IMR-90 (cell line): Measurements from ENCODE around the gene RERGL. TPM values are rescaled to one million over a fixed set of nuclear protein-coding genes. Genes with fewer than 3 reads are reported as not detected.

Experiments
- ATAC-seq: fragments of 200-7000 bp; cut with Tn5 transposase; 2 replicates; pipeline ENCODE4 v1.9.1; 2020; ENCODE audit warnings: low read depth, mild to moderate bottlenecking, moderate library complexity
- BruUV-seq: library from RNA; stranded (reverse); fragments of 400-500 nt; replicated peaks from 2 replicates; lab custom pipeline; 2021; lab: Mats Ljungman, UMichigan
- CTCF ChIA-PET: fragments of 300-600 bp; formaldehyde crosslinking; extraction: SDS; loops from one replicate; lab custom pipeline; 2021; ENCODE audit warnings: antibody characterized with exemption; lab: Yijun Ruan, JAX
- POLR2A ChIA-PET: fragments of 300-600 bp; sonication (Branson Sonifier 250); formaldehyde crosslinking; loops from one replicate; lab custom pipeline; 2022; ENCODE audit warnings: antibody characterized with exemption; ENCODE audit not compliant: unreplicated experiment; lab: Charles Lee
- DNase-seq: peaks from one replicate; pipeline ENCODE4 v3.0.0; 2013
- H2AFZ ChIP-seq: replicated peaks from 2 replicates; pipeline ENCODE3; 2013; ENCODE audit warnings: low read length, mild to moderate bottlenecking; ENCODE audit not compliant: poor library complexity
- H2AK5ac ChIP-seq: 2 replicates; pipeline ENCODE4 v1.6.1; 2013; ENCODE audit warnings: low read depth, low read length, inconsistent platforms
- H2AK9ac ChIP-seq: replicated peaks from 2 replicates; pipeline ENCODE3; 2013; ENCODE audit warnings: mild to moderate bottlenecking, low read depth, low read length, moderate library complexity; ENCODE audit not compliant: poor library complexity
- H2BK120ac ChIP-seq: 2 replicates; pipeline ENCODE4 v1.6.1; 2013; ENCODE audit warnings: low read depth, low read length, inconsistent platforms
- H2BK15ac ChIP-seq: 3 replicates; pipeline ENCODE4 v1.6.1; 2013; ENCODE audit warnings: low read depth, low read length, inconsistent platforms
- H2BK20ac ChIP-seq: 2 replicates; pipeline ENCODE4 v1.6.1; 2013; ENCODE audit warnings: low read depth, mild to moderate bottlenecking, inconsistent platforms, low read length, moderate library complexity
- H2BK5ac ChIP-seq: 2 replicates; pipeline ENCODE4 v1.6.1; 2013; ENCODE audit warnings: mild to moderate bottlenecking, low read depth, low read length, inconsistent platforms; ENCODE audit not compliant: poor library complexity, severe bottlenecking
- H3K14ac ChIP-seq: replicated peaks from 2 replicates; pipeline ENCODE4 v1.6.1; 2013; ENCODE audit warnings: low read depth, low read length, inconsistent platforms
- H3K18ac ChIP-seq: 2 replicates; pipeline ENCODE4 v1.6.1; 2013; ENCODE audit warnings: low read depth, low read length, control low read depth
- H3K23ac ChIP-seq: 2 replicates; pipeline ENCODE4 v1.6.1; 2013; ENCODE audit warnings: low read depth, low read length, inconsistent platforms
- H3K27ac ChIP-seq: 2 replicates; pipeline ENCODE4 v1.5.1; 2013; ENCODE audit warnings: mild to moderate bottlenecking, control low read depth, low read length; ENCODE audit not compliant: insufficient read depth
- H3K27me3 ChIP-seq: 2 replicates; pipeline ENCODE4 v1.6.1; 2013; ENCODE audit warnings: low read length; ENCODE audit not compliant: control insufficient read depth, insufficient read depth
- H3K36me3 ChIP-seq: 2 replicates; pipeline ENCODE4 v1.6.1; 2013; ENCODE audit warnings: low read length, mixed read lengths; ENCODE audit not compliant: control insufficient read depth, insufficient read depth
- H3K4ac ChIP-seq: 2 replicates; pipeline ENCODE4 v1.6.1; 2013; ENCODE audit warnings: low read depth, low read length, inconsistent platforms
- H3K4me1 ChIP-seq: 2 replicates; pipeline ENCODE4 v1.6.1; 2013; ENCODE audit warnings: low read length, mixed read lengths; ENCODE audit not compliant: control insufficient read depth, insufficient read depth
- H3K4me2 ChIP-seq: 2 replicates; pipeline ENCODE4 v1.6.1; 2013; ENCODE audit warnings: low read depth, mild to moderate bottlenecking, control low read depth, low read length, moderate library complexity
- H3K4me3 ChIP-seq: 2 replicates; pipeline ENCODE4 v1.5.1; 2013; ENCODE audit warnings: low read depth, mild to moderate bottlenecking, control low read depth, low read length, moderate library complexity; ENCODE audit not compliant: insufficient read depth
- H3K56ac ChIP-seq: 2 replicates; pipeline ENCODE4 v1.6.1; 2013; ENCODE audit warnings: low read length, inconsistent platforms; ENCODE audit not compliant: insufficient read depth; ENCODE audit errors: extremely low read depth
- H3K79me1 ChIP-seq, 2 experiments: 2 replicates each; pipeline ENCODE4 v1.6.1; 2013; ENCODE audit warnings: low read length in 2 of 2, inconsistent platforms in 1 of 2, low read depth in 1 of 2
- H3K9ac ChIP-seq: 2 replicates; pipeline ENCODE4 v1.6.1; 2013; ENCODE audit warnings: low read depth, low read length, control low read depth
- H3K9me1 ChIP-seq: 2 replicates; pipeline ENCODE4 v1.6.1; 2013; ENCODE audit warnings: low read length, inconsistent platforms; ENCODE audit not compliant: insufficient read depth
- H3K9me3 ChIP-seq: 2 replicates; pipeline ENCODE4 v1.6.1; 2013; ENCODE audit warnings: low read length; ENCODE audit not compliant: control insufficient read depth, insufficient read depth
- H4K20me1 ChIP-seq: 2 replicates; pipeline ENCODE4 v1.6.1; 2013; ENCODE audit warnings: low read length, inconsistent platforms; ENCODE audit not compliant: insufficient read depth
- H4K5ac ChIP-seq: 2 replicates; pipeline ENCODE4 v1.6.1; 2013; ENCODE audit warnings: mild to moderate bottlenecking, low read depth, low read length, control low read depth
- H4K8ac ChIP-seq, 2 experiments: 2 replicates each; pipeline ENCODE4 v1.6.1; 2013; ENCODE audit warnings: low read depth in 2 of 2, low read length in 2 of 2, control low read depth in 1 of 2, inconsistent platforms in 1 of 2
- H4K91ac ChIP-seq: 2 replicates; pipeline ENCODE4 v1.6.1; 2013; ENCODE audit warnings: low read depth, low read length, inconsistent platforms; ENCODE audit not compliant: insufficient read depth
- BHLHE40 ChIP-seq: fragments of 150-350 bp; IDR thresholded peaks from 2 replicates; pipeline ENCODE4 v1.6.1; 2016; ENCODE audit warnings: mild to moderate bottlenecking, low read depth, low read length
- CEBPB ChIP-seq: IDR thresholded peaks from 2 replicates; pipeline ENCODE4 v1.6.1; 2012; ENCODE audit warnings: low read depth, low read length, improper control_type of control experiment
- CHD1 ChIP-seq: IDR thresholded peaks from 2 replicates; pipeline ENCODE4 v1.6.1; 2012; ENCODE audit warnings: low read depth, low read length, improper control_type of control experiment
- MAZ ChIP-seq: IDR thresholded peaks from 2 replicates; pipeline ENCODE4 v1.6.1; 2012; ENCODE audit warnings: low read depth, mild to moderate bottlenecking, low read length, improper control_type of control experiment, moderate library complexity, borderline replicate concordance
- NFE2L2 ChIP-seq: fragments of 150-350 bp; IDR thresholded peaks from 2 replicates; pipeline ENCODE4 v1.6.1; 2016; ENCODE audit warnings: low read depth, mild to moderate bottlenecking, low read length
- POLR2A ChIP-seq: IDR thresholded peaks from 2 replicates; pipeline ENCODE4 v1.6.1; 2012; ENCODE audit warnings: mild to moderate bottlenecking, low read depth, low read length
- RAD21 ChIP-seq: IDR thresholded peaks from 2 replicates; pipeline ENCODE4 v1.6.1; 2012; ENCODE audit warnings: low read length, improper control_type of control experiment
- RCOR1 ChIP-seq: IDR thresholded peaks from 2 replicates; pipeline ENCODE4 v1.6.1; 2012; ENCODE audit warnings: mild to moderate bottlenecking, low read length, improper control_type of control experiment; ENCODE audit not compliant: insufficient replicate concordance
- RFX5 ChIP-seq: IDR thresholded peaks from 2 replicates; pipeline ENCODE4 v1.8.0; 2012; ENCODE audit warnings: low read depth, mild to moderate bottlenecking, low read length, moderate library complexity
- SMC3 ChIP-seq: fragments of 150-350 bp; IDR thresholded peaks from 2 replicates; pipeline ENCODE4 v1.6.1; 2016; ENCODE audit warnings: low read depth, mild to moderate bottlenecking, antibody characterized with exemption, low read length, moderate library complexity
- WGBS, 2 experiments: methylation state at CpG; one replicate each; pipeline versions ENCODE4 v1.1.5 to v1.1.7; 2013; ENCODE audit warnings: missing lambda C conversion rate in 2 of 2; ENCODE audit not compliant: insufficient read length in 1 of 2; ENCODE audit errors: extremely low coverage in 2 of 2; 5-methylcytosine and 5-hydroxymethylcytosine counted together
- dilution Hi-C: fragments of 300-500 bp; cut with HindIII; formaldehyde crosslinking; loops from one replicate; pipeline ENCODE4 v1.14.3; 2018; ENCODE audit warnings: low sequenced_read_pairs; ENCODE audit not compliant: unreplicated experiment
- in situ Hi-C: fragments of 300-500 bp; cut with MboI; formaldehyde crosslinking; loops from 3 replicates; pipeline ENCODE4 v1.14.3; 2019; ENCODE audit warnings: low sequenced_read_pairs, inconsistent platforms, mixed read lengths
- intact Hi-C: fragments of 100-400 bp; cut with micrococcal nuclease; formaldehyde crosslinking; loops from 2 replicates; pipeline ENCODE4 v1.10.0; 2022
- polyA plus RNA-seq, 3 experiments: library from polyadenylated mRNA; depleted of rRNA; stranded (reverse); fragments of >200 nt; gene quantifications; 2 replicates each; pipeline ENCODE4 v1.2.3, GENCODE V29; 2012; ENCODE audit warnings: low replicate concordance in 1 of 3
- total RNA-seq: library from RNA; depleted of rRNA; stranded (reverse); fragments of >200 nt; gene quantifications from 2 replicates; pipeline ENCODE4 v1.2.3, GENCODE V29; 2012
- TF ChIP-seq, protein P1 (sequence below): fragments of 150-350 bp; IDR thresholded peaks from 2 replicates; pipeline ENCODE4 v1.6.1; 2016; ENCODE audit warnings: low read depth, mild to moderate bottlenecking, low read length, moderate library complexity, borderline replicate concordance
- TF ChIP-seq, protein P2 (sequence below): fragments of 150-350 bp; IDR thresholded peaks from 2 replicates; pipeline ENCODE4 v1.6.1; 2017; ENCODE audit warnings: mild to moderate bottlenecking, antibody characterized with exemption, low read length, low read depth
- TF ChIP-seq, protein P3 (sequence below): conservative IDR thresholded peaks from 2 replicates; pipeline ENCODE4 v1.5.1; 2012; ENCODE audit warnings: mild to moderate bottlenecking, low read depth, low read length, improper control_type of control experiment

RERGL gene
- total and polyA plus RNA-seq, 2 of the 4 experiments (the other 2 are of a cell fraction) = 0.10 TPM; not detected in 1

DNA sequence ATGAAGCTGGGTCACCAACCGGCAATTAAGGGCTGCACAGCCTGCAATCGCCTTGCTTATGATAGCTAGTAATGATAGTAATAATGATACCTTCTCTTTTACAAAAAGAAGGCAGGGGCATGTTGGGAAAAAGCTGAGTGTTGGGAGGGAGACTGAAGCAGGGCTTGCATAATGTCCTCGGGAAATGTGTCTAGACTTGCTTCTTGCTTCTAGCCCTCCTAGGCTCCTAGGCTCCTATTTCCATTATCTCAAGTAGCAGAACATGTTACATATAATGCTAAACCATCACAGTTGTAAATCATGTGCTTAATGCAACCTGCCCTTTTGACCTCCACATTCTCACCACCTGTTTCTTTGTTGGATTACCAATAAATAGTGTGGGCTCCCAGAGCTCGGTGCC lies 18.7 kb downstream of the RERGL start:
- Histone ChIP-seq H3K36me3 (no peaks in the 10 kb centered on the region), H3K4me1 (no peaks in the 10 kb centered on the region), H2BK5ac (no peak overlapping the region), H4K8ac (no peak overlapping the region), H3K56ac (no peak overlapping the region), H3K9me3 (peaks cover 15% of the 10 kb centered on the region), H2BK15ac (no peak overlapping the region), H2AK5ac (no peak overlapping the region), H3K4ac (no peak overlapping the region), H3K14ac (no peak overlapping the region), H3K4me3 (no peak overlapping the region), H3K4me2 (no peak overlapping the region), H3K27me3 (no peaks in the 10 kb centered on the region), H2AK9ac (no peak overlapping the region), H4K91ac (no peak overlapping the region), H2BK120ac (no peak overlapping the region), H3K79me1 (no peaks in the 10 kb centered on the region), H4K5ac (no peak overlapping the region), H3K9me1 (no peaks in the 10 kb centered on the region), H4K20me1 (no peaks in the 10 kb centered on the region), H2BK20ac (no peak overlapping the region), H3K9ac (no peak overlapping the region), H3K23ac (no peak overlapping the region), H3K27ac (no peak overlapping the region), H2AFZ (no peak overlapping the region), H3K18ac (no peak overlapping the region)
- POLR2A ChIA-PET = no interaction called here
- no TSS peak for BruUV-seq
- intact Hi-C loops (no loop called here), dilution Hi-C loops (no loop called here), in situ Hi-C loops (no loop called here)
- no peak for DNase-seq
- TF ChIP-seq RCOR1 = no peak
- TF ChIP-seq RAD21 = no peak
- TF ChIP-seq NFE2L2 = no peak
- TF ChIP-seq CEBPB = no peak
- TF ChIP-seq POLR2A = no peak
- TF ChIP-seq MAZ = no peak
- TF ChIP-seq, protein P1, sequence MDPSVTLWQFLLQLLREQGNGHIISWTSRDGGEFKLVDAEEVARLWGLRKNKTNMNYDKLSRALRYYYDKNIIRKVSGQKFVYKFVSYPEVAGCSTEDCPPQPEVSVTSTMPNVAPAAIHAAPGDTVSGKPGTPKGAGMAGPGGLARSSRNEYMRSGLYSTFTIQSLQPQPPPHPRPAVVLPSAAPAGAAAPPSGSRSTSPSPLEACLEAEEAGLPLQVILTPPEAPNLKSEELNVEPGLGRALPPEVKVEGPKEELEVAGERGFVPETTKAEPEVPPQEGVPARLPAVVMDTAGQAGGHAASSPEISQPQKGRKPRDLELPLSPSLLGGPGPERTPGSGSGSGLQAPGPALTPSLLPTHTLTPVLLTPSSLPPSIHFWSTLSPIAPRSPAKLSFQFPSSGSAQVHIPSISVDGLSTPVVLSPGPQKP = no peak
- TF ChIP-seq, protein P2, sequence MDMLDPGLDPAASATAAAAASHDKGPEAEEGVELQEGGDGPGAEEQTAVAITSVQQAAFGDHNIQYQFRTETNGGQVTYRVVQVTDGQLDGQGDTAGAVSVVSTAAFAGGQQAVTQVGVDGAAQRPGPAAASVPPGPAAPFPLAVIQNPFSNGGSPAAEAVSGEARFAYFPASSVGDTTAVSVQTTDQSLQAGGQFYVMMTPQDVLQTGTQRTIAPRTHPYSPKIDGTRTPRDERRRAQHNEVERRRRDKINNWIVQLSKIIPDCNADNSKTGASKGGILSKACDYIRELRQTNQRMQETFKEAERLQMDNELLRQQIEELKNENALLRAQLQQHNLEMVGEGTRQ = no peak
- TF ChIP-seq SMC3 = no peak
- no peak for TF ChIP-seq CHD1
- no peak for TF ChIP-seq RFX5
- TF ChIP-seq BHLHE40 = no peak
- TF ChIP-seq, protein P3, sequence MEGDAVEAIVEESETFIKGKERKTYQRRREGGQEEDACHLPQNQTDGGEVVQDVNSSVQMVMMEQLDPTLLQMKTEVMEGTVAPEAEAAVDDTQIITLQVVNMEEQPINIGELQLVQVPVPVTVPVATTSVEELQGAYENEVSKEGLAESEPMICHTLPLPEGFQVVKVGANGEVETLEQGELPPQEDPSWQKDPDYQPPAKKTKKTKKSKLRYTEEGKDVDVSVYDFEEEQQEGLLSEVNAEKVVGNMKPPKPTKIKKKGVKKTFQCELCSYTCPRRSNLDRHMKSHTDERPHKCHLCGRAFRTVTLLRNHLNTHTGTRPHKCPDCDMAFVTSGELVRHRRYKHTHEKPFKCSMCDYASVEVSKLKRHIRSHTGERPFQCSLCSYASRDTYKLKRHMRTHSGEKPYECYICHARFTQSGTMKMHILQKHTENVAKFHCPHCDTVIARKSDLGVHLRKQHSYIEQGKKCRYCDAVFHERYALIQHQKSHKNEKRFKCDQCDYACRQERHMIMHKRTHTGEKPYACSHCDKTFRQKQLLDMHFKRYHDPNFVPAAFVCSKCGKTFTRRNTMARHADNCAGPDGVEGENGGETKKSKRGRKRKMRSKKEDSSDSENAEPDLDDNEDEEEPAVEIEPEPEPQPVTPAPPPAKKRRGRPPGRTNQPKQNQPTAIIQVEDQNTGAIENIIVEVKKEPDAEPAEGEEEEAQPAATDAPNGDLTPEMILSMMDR = no peak
- no CpG with 5 or more reads among the region's 4 CpGs for WGBS, 2 experiments
- CTCF ChIA-PET = no interaction called here
- no peak for ATAC-seq
